Measurements from ENCODE around the gene TKT. TPM values are rescaled to one million over a fixed set of nuclear protein-coding genes. Genes with fewer than 3 reads are reported as not detected.

Gene TKT
- polyA plus RNA-seq, 2 of the 4 experiments (the other 2 are of a cell fraction) = 628 to 1,457 TPM

DNA sequence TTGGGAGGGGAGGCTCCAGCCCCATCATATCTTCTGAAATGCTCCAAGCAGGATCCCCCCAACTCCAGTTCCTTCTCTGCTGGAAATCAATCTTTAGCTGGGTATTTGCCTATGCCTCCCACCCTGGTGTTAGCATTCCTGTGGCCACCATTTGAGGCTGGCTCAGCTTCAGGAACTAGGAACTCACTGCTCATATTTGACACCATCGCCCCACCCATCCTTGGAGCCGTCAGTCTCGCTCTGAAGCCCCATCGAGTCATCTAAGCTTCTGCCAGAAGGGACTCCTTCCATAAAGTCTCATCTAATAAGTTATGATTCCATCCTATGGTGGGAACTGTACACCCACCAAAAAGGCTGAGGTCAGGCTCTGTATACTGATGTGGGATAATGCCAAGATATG, 68.4 kb downstream of the TKT start:
- DNase-seq (ENCODE audit: low read depth in 1 of 2, low spot score in 1 of 2) (no peak), ATAC-seq (no peak), FAIRE-seq (no peak)
- ChIA-PET CTCF (interaction anchor here (1.2 to 1.6 kb wide), 3 partner anchors 9 to 53 kb away, joined by 3 to 5 read pairs (median 5); no protein-coding TSS in a partner anchor), POLR2A (no interaction called here)
- whole genome bisulfite sequencing (ENCODE audit: missing lambda C conversion rate) = 87% methylated on average over 4 of the region's 4 CpGs
- H3K4me2 ChIP-seq = no peak overlapping the region
- TF ChIP-seq HOXB13 (CRISPR knock-in tag; IDR thresholded peaks at IDR 0.05; ENCODE audit: low read depth) (no peak), TP53 (CRISPR knock-in tag; IDR thresholded peaks at IDR 0.05) (no peak), MAFK (IDR thresholded peaks at IDR 0.05; ENCODE audit: partially characterized antibody) (no peak), HOXA7 (CRISPR knock-in tag; IDR thresholded peaks at IDR 0.05) (no peak), BHLHE40 (IDR thresholded peaks at IDR 0.05; ENCODE audit: low read depth, low read length) (no peak), RNF2 (IDR thresholded peaks at IDR 0.05; ENCODE audit: borderline replicate concordance, low read depth) (no peak), CTCF (IDR thresholded peaks at IDR 0.05) (no peak), GATA3 (IDR thresholded peaks at IDR 0.05; ENCODE audit: borderline replicate concordance) (no peak), BCL3 (IDR thresholded peaks at IDR 0.05) (no peak), FOXS1 (CRISPR knock-in tag; IDR thresholded peaks at IDR 0.05) (no peak), ZC3H11A (IDR thresholded peaks at IDR 0.05) (no peak), PHF8 (IDR thresholded peaks at IDR 0.05; ENCODE audit: borderline replicate concordance, low read depth) (no peak), POLR2AphosphoS2 (conservative IDR thresholded peaks at IDR 0.05; ENCODE audit: low read length) (no peak), USF2 (IDR thresholded peaks at IDR 0.05) (no peak)
- TF ChIP-seq, protein P1, sequence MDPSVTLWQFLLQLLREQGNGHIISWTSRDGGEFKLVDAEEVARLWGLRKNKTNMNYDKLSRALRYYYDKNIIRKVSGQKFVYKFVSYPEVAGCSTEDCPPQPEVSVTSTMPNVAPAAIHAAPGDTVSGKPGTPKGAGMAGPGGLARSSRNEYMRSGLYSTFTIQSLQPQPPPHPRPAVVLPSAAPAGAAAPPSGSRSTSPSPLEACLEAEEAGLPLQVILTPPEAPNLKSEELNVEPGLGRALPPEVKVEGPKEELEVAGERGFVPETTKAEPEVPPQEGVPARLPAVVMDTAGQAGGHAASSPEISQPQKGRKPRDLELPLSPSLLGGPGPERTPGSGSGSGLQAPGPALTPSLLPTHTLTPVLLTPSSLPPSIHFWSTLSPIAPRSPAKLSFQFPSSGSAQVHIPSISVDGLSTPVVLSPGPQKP (IDR thresholded peaks at IDR 0.05; ENCODE audit: low read depth, low read length) = no peak
- TF ChIP-seq, protein P2, sequence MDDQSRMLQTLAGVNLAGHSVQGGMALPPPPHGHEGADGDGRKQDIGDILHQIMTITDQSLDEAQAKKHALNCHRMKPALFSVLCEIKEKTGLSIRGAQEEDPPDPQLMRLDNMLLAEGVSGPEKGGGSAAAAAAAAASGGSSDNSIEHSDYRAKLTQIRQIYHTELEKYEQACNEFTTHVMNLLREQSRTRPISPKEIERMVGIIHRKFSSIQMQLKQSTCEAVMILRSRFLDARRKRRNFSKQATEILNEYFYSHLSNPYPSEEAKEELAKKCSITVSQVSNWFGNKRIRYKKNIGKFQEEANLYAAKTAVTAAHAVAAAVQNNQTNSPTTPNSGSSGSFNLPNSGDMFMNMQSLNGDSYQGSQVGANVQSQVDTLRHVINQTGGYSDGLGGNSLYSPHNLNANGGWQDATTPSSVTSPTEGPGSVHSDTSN (IDR thresholded peaks at IDR 0.05) = no peak
- no peaks in the 10 kb centered on the region for H3K9me3 ChIP-seq
- H3K4me1 ChIP-seq = no peaks in the 10 kb centered on the region
- no peak overlapping the region for H3K27ac ChIP-seq
- no peak overlapping the region for H3K4me3 ChIP-seq

- ChIA-PET CTCF (interaction anchor here (1.2 to 1.6 kb wide), 3 partner anchors 10 to 52 kb away, joined by 3 to 5 read pairs (median 5); no protein-coding TSS in a partner anchor), POLR2A (no interaction called here)
- Histone ChIP-seq H3K9me3 (no peaks in the 10 kb centered on the region), H3K4me1 (no peaks in the 10 kb centered on the region), H3K4me2 (no peak overlapping the region), H3K4me3 (no peak overlapping the region), H3K27ac (no peak overlapping the region)
- 94% methylated on average over 5 of the region's 9 CpGs for WGBS (ENCODE audit: missing lambda C conversion rate)
- DNase-seq (ENCODE audit: low read depth in 1 of 2, low spot score in 1 of 2) (no peak), ATAC-seq (no peak), FAIRE-seq (no peak)
- TF ChIP-seq ZSCAN20 (CRISPR knock-in tag; IDR thresholded peaks at IDR 0.05) (no peak), RAD21 (conservative IDR thresholded peaks at IDR 0.05 in 1 of 2, IDR thresholded peaks at IDR 0.05 in 1 of 2) (no peak), TP53 (CRISPR knock-in tag; IDR thresholded peaks at IDR 0.05) (no peak), HEYL (CRISPR knock-in tag; IDR thresholded peaks at IDR 0.05) (no peak), NPAS2 (CRISPR knock-in tag; IDR thresholded peaks at IDR 0.05; ENCODE audit: borderline replicate concordance) (no peak), CHD4 (IDR thresholded peaks at IDR 0.05; ENCODE audit: borderline replicate concordance) (no peak), KDM5A (IDR thresholded peaks at IDR 0.05) (no peak), NR3C1 (IDR thresholded peaks at IDR 0.05) (no peak), POLR2A (IDR thresholded peaks at IDR 0.05; ENCODE audit: low read length) (no peak), HMGXB4 (CRISPR knock-in tag; IDR thresholded peaks at IDR 0.05; ENCODE audit: borderline replicate concordance) (no peak), HOXA7 (CRISPR knock-in tag; IDR thresholded peaks at IDR 0.05) (no peak), CBX8 (IDR thresholded peaks at IDR 0.05) (no peak)
- TF ChIP-seq, protein P3, sequence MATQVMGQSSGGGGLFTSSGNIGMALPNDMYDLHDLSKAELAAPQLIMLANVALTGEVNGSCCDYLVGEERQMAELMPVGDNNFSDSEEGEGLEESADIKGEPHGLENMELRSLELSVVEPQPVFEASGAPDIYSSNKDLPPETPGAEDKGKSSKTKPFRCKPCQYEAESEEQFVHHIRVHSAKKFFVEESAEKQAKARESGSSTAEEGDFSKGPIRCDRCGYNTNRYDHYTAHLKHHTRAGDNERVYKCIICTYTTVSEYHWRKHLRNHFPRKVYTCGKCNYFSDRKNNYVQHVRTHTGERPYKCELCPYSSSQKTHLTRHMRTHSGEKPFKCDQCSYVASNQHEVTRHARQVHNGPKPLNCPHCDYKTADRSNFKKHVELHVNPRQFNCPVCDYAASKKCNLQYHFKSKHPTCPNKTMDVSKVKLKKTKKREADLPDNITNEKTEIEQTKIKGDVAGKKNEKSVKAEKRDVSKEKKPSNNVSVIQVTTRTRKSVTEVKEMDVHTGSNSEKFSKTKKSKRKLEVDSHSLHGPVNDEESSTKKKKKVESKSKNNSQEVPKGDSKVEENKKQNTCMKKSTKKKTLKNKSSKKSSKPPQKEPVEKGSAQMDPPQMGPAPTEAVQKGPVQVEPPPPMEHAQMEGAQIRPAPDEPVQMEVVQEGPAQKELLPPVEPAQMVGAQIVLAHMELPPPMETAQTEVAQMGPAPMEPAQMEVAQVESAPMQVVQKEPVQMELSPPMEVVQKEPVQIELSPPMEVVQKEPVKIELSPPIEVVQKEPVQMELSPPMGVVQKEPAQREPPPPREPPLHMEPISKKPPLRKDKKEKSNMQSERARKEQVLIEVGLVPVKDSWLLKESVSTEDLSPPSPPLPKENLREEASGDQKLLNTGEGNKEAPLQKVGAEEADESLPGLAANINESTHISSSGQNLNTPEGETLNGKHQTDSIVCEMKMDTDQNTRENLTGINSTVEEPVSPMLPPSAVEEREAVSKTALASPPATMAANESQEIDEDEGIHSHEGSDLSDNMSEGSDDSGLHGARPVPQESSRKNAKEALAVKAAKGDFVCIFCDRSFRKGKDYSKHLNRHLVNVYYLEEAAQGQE (IDR thresholded peaks at IDR 0.05) = no peak
Measured at GRCh38 chr3:53186726-53187125, 69.1 kb downstream of the TKT start.

All from A549 (cell line).